ENCODE results near the gene PRG3. TPM values are rescaled to one million over a fixed set of nuclear protein-coding genes. Genes with fewer than 3 reads are reported as not detected.

Gene PRG3
- total and polyA plus RNA-seq, 2 donors (not counting 3 experiments of a cell fraction or from before 2014, with no cell fraction given) = not detected

- H3K79me2 ChIP-seq (ENCODE audit: control insufficient read depth, insufficient read depth, low read length) = no peaks in the 10 kb centered on the region
- no peak for FAIRE-seq
- no peaks in the 10 kb centered on the region for H3K4me1 ChIP-seq (ENCODE audit: control insufficient read depth, extremely low read depth, insufficient read depth, low read length)
- no peaks in the 10 kb centered on the region for H3K9me1 ChIP-seq (replicated peaks; ENCODE audit: control insufficient read depth, extremely low read depth, insufficient read depth, low read length)
- H3K9me3 ChIP-seq (replicated peaks; ENCODE audit: control insufficient read depth, insufficient read depth, low read length) = no peaks in the 10 kb centered on the region
- H4K20me1 ChIP-seq (replicated peaks; ENCODE audit: control insufficient read depth, extremely low read depth, insufficient read depth, low read length) = no peaks in the 10 kb centered on the region
- H3K27me3 ChIP-seq (ENCODE audit: control insufficient read depth in 2 of 2, insufficient read depth in 2 of 2, low read length in 2 of 2) = peaks cover 0 to 2% of the 10 kb centered on the region in 2 experiments
- no TSS peak for BruUV-seq (replicated peaks)
- POLR2A ChIA-PET = no interaction called here
- no peak overlapping the region for H2AFZ ChIP-seq (ENCODE audit: low read depth, low read length)
- H3K27ac ChIP-seq (ENCODE audit: insufficient read depth, low read depth, low read length) = no peak overlapping the region
- H3K4me2 ChIP-seq (ENCODE audit: insufficient read depth, low read length) = no peak overlapping the region
- no peaks in the 10 kb centered on the region for H3K36me3 ChIP-seq (ENCODE audit: control insufficient read depth in 2 of 2, extremely low read depth in 1 of 2, insufficient read depth in 2 of 2, low read length in 2 of 2)
- CTCF ChIA-PET = no interaction called here
- no peak overlapping the region for H3K9ac ChIP-seq (replicated peaks; ENCODE audit: extremely low read depth, insufficient read depth, low read length)
- no peak for DNase-seq (ENCODE audit: low read depth, low spot score)
- H3K4me3 ChIP-seq (replicated peaks in 1 of 3; ENCODE audit: insufficient read depth in 1 of 3, low read depth in 1 of 3, low read length in 3 of 3) = no peak overlapping the region
- intact Hi-C loops (cut with micrococcal nuclease) (no loop called here), dilution Hi-C loops (cut with MboI; ENCODE audit: extremely low pct_ligation_motif_present, low sequenced_read_pairs) (no loop called here)
- TF ChIP-seq POLR2A (IDR thresholded peaks at IDR 0.05; ENCODE audit: low read depth, low read length) (no peak), MAX (IDR thresholded peaks at IDR 0.05; ENCODE audit: insufficient read depth, insufficient read length) (no peak), FOS (IDR thresholded peaks at IDR 0.05; ENCODE audit: borderline replicate concordance, insufficient read depth, low read length) (no peak), MYC (IDR thresholded peaks at IDR 0.05; ENCODE audit: low read depth, low read length) (no peak), CTCF (IDR thresholded peaks at IDR 0.05; ENCODE audit: extremely low read depth in 1 of 2, insufficient read depth in 1 of 2, low read depth in 1 of 2, low read length in 2 of 2) (no peak), EZH2 (IDR thresholded peaks at IDR 0.05; ENCODE audit: borderline replicate concordance, low read depth, low read length, severe bottlenecking) (no peak), GATA2 (IDR thresholded peaks at IDR 0.05; ENCODE audit: insufficient read depth, insufficient read length, low read depth, low read length) (no peak), POLR2AphosphoS5 (IDR thresholded peaks at IDR 0.05; ENCODE audit: insufficient read depth, low read depth, low read length) (no peak), JUN (IDR thresholded peaks at IDR 0.05; ENCODE audit: borderline replicate concordance, insufficient read depth, insufficient read length, low read depth) (no peak)
These were observed 2.8 kb downstream of the PRG3 start for GRCh38 chr11:57378186-57378585.

All from endothelial cell of umbilical vein (primary cell).